HK-2 (cell line): ENCODE measurements around the gene MARS1.
"Not testable (repeated sequence)": the region's sequence is repeated elsewhere in the genome, so short reads cannot be mapped to it uniquely, and the experiment has no call there.

ENCODE experiments used
- DNase-seq: peaks from one replicate; pipeline ENCODE4 v3.0.0-alpha.2; 2018; ENCODE audit not compliant: unreplicated experiment

Gene MARS1

DNA sequence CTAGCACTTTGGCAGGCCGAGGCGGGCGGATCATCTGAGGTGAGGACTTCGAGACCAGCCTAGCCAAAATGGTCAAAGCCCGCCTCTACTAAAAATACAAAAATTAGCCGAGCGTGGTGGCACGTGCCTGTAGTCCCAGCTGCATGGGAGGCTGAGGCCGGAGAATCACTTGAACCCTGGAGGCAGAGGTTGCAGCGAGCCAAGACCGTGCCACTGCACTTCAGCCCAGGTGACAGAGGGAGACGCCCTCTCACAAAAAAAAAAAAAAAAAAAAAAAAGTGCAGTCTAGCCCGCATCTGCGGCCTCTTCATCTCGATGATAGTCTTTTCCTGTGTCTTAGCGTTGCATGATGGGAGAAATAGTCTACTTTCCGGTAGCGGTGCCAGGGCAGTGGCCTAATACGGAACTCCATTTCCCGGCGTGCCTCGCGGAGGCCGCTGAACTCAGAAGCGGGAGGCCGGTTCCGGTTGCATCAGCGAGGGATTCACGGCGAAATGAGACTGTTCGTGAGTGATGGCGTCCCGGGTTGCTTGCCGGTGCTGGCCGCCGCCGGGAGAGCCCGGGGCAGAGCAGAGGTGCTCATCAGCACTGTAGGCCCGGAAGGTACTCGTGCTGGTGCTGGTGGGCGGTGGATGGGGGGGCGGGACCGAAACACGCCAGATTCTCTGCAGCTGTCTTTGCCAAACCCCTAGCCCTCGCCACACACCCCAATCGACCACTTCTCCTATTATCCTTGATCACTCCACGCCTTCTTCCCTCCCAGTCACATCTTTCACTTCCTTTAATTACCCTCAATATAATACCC is at the start of gene MARS1:
MARS1 (plus strand) TSS at position 472 of the 805 bp plus-strand sequence; CDS start at position 495, 23 bp downstream.
- DNase-seq, result peak; percentile 91

DNA sequence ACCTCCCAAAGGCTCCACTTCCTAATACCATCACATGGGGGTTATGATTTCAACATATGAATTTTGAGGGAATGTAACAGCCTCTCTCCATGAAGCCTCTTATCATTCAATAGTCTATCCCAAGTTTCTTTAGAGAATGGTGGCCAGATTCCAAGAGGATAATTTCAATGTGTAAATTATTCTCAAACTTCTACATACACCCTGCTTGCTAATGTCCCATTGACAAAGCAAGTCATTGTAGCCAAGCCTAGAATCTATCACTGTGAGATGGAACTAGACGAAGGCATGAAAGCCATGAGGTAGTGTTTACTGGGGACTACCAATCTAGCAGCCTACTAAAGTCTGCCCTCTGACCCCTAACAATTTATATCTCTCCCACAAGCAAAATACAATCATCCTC is 49.5 kb upstream of the MARS1 start:
- DNase-seq, result no peak

DNA sequence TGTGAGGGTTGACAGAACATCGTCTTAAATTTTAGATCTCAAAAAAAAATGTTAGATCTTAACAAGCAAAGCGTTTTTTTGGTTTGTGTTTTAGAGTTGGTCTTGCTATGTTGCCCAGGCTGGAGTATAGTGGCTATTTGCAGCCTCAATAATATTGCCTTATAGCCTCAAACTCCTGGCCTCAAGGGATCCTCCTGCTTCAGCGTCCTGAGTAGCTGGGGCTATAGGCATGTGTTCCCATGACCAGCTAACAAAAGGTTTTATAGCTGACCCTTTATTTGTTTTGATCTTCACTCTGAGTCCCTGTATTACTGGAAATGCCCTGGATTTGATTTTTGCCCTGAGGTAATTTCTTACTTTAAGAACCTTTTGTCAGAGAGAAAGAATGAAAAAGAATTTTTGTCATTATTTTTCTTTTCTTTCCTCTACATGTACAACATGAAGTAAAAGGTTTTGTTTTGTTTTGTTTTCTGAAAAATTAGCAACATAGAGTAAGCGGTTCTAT is 48.1 kb upstream of the MARS1 start:
- no peak for DNase-seq

DNA sequence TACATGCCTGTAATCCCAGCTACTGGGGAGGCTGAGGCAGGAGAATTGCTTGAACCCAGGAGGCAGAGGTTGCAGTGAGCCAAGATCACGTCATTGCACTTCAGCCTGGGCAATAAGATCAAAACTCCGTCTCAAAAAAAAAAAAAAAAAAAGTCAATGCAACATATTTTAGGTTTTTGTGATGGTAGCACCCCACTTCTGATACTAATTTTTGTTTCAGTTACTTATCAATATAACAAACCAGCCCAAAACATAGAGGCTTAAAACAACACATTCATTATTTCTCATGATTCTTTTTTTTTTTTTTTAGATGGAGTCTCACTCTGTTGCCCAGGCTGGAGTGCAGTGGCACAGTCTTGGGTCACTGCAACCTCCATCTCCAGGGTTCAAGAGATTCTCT is 46.5 kb upstream of the MARS1 start:
- DNase-seq, result not testable (repeated sequence)

DNA sequence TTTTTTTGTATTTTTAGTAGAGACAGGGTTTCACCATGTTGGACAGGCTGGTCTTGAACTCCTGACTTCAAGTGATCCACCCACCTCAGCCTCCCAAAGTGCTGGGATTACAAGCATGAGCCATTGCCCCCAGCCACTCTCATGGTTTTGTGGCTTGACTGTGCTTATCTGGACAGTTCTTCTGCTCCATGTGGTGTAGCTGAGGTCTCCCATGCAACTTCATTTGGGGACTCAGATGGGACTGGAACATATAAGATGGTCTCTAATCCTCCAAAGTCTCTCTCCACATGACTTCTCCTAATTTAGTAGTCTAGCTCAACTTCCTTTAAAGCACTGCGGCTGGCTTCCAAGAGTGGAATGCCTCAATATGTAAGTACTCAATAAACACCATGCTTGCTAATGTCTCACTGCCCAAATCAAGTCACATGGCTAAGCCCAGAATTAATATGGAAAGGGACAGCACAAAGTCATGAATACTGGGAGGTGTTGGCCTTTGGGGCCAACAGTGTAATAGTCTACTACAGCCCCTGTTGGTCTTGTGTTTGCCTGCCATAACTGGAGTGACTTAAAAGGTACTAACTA is 45.9 kb upstream of the MARS1 start:
- no peak for DNase-seq

DNA sequence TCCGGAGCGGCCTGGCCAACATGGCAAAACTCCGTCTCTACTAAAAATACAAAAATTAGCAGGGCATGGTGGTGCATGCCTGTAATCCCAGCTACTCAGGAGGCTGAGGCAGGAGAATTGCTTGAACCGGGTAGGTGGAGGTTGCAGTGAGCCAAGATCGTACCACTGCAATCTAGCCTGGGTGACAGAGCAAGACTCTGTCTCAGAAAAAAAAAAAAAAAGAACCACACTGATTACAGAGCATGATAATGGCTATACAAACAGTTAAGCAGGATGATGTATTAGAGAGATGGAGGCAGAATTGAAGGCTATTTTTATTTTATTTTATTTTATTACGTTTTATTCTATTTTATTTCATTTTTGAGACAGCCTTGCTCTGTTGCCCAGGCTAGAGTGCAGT is 43.5 kb upstream of the MARS1 start:
- not testable (repeated sequence) for DNase-seq

DNA sequence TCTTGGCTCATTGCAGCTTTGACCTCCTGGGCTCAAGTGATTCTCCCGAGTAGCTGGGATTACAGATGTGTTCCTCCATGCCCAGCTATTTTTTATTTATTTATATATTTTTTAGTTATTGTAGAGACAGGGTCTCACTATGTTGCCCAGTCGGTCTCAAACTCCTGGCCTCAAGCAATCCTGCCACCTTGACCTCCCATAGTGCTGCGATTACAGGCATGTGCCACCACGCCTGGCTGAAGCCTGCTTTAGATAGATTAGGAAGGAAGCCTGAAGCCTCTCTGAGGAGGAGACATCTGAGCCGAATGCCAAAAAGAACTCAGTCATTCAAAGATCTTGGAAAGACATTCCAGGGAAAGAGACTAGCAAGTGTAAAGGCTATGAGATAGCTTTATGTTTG is 43.1 kb upstream of the MARS1 start:
- no peak for DNase-seq

DNA sequence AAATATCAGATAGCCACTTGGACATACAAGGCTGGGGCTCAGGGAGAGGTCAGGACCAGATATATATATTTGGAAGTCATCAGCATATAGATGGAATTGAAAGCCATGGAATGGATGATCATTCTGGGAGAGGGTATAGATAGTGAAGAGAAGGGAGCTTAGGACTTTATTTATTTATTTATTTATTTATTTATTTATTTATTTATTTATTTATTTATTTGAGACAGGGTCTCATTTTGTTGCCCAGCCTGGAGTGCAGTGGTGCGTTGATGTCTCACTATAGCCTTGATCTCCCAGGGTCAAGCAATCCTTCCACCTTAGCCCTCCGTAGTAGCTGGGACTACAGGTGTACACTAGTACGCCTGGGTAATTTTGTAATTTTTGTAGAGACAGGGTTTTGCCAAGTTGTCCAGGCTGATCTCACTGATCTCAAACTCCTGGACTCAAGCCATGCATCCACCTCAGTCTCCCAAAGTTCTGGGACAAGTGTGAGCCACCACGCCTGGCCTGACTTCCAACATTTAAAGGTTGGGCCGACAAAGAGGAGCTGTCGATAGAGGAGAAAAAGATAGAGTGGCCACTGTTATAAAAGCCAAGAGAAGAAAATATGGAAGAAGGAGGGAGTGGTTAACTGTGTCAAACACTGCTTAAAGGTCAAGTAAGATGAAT is 41.4 kb upstream of the MARS1 start:
- DNase-seq, result no peak

DNA sequence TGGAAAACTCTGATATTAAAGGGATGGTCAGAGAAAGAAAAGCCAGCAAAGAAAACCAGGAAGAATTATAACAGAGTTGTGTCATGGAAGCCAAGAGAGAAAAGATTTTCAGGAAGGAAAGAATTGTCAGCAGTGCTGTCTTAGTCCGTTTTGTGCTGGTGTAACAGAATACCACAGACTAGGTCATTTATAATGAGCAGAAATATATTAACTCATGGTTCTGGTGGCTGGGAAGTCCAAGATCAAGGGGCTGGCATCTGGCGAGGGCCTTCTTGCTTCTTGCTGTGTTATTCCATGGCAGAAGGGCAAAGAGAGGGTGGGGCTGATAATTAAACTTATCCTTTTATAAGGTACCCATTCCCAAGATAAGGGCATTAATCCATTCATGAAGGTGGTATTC is 39.2 kb upstream of the MARS1 start:
- no peak for DNase-seq

DNA sequence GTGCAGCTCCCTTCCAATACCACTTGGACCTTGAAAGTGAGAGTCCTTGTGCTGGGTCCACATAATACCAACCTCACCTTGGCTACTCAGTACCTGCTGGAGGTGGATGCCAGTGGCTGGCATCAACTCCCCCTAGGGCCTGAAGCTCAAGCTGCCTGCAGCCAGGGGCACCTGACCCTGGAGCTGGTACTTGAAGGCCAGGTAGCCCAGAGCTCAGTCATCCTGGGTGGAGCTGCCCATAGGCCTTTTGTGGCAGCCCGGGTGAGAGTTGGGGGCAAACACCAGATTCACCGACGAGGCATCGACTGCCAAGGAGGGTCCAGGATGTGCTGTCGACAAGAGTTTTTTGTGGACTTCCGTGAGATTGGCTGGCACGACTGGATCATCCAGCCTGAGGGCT is 38.5 kb upstream of the MARS1 start:
- no peak for DNase-seq

DNA sequence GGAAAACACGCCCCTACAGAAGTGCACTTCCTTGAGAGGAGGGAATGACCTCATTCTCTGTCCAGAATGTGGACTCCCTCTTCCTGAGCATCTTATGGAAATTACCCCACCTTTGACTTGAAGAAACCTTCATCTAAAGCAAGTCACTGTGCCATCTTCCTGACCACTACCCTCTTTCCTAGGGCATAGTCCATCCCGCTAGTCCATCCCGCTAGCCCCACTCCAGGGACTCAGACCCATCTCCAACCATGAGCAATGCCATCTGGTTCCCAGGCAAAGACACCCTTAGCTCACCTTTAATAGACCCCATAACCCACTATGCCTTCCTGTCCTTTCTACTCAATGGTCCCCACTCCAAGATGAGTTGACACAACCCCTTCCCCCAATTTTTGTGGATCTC is 37.8 kb upstream of the MARS1 start:
- no peak for DNase-seq

DNA sequence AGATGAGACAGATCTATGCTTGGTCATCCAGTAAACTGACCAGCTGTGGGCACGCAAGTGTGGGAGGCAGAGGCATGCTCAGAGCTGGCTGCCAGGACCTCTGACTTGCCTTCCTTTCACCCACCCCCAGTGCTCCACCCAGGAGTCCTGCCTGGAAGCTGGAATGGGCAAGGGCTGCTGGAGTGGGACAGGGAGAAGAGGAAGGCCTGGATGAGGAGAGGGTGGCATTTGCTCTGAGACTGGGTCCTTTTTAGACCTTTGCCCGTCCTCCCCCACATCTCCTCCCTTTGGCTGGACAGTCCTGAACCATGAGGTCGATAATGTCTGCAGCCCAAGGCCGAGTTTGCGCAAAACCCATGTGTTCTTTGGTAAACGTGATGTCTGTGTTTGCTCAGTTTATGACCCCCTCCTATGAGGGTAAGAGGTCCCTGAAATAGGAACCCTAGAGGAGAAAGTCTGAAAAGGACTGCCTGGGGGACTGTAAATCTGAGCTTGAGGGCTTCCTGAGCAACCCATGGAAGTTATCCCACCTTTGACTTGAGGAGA is 36.6 kb upstream of the MARS1 start:
- no peak for DNase-seq

DNA sequence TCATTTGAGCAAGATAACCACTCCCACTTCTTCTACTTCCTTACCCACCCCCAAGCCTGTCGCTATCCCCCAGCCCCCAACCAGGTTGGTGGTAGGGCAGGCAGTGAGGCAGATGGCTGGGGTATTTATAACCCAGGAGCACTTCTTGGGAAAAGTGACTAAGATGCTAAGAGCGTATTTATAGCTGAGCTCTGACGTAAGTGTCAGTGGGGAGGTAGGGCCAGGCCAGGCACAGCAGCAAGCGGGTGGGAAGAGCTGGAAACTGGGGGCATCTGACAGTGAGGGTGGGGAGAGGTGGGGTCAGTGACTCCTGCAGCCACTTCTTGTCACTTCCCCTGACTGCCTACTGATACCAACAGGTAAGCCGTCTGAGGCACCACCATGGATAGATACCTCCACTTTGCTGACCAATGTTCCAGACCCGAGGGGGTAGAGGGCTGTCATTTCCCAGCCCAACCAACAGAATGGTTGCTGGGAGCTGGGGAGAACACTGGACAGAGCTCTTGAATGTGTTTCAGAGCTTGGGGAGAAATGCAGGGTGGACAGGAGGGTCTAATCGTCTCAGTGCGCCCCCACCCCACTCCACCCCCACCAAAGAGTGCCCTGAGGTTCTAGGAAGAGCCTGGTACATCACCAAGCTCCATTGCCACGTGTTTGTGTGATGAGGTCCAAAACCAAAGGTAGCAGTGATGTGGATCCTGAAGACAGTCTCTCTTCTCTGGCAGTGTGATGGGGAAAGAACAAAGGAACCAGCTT is 35.5 kb upstream of the MARS1 start:
- DNase-seq, result peak; percentile 55

DNA sequence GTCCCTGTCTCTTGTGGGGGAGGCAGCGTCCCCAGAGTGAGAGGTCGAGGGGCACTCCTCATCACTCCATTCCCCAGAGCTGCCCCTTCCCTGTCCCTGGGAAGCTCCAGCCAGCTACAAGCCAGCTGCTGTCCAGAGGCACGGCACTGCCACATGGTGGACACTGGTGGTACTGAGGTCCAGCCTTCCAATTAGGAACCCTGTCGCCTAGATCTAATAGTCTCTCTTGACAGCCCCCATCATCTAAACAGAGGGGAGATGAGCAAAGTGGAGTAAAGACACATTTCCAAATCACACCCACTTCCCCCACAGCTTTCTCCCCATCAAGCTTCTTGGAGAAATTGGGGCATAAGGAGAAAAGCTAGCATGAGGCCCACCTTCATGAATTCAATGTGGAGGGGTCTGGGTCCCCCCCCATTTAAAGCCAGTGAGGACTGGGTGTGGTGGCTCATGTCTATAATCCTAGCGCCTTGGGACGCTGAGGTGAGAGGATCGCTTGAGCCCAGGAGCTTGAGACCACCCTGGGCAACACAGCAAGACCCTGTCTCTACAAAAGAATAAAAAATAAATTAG is 34.8 kb upstream of the MARS1 start:
- peak; percentile 76 for DNase-seq

DNA sequence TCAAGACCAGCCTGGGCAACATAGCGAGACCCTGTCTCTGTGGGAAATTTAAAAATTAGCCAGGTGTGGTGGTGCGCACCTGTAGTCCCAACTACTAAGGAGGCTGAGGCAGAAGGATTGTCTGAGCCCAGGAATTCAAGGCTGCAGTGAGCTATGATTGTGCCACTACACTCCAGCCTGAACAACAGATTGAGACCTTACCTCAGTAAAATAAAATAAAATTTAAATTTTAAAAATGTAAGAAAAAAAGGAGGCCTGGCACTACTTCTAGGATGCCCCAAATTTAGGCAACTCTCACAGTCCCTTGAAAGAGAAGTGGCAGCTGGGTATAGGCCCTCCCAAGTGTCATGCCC is 33.7 kb upstream of the MARS1 start:
- no peak for DNase-seq

DNA sequence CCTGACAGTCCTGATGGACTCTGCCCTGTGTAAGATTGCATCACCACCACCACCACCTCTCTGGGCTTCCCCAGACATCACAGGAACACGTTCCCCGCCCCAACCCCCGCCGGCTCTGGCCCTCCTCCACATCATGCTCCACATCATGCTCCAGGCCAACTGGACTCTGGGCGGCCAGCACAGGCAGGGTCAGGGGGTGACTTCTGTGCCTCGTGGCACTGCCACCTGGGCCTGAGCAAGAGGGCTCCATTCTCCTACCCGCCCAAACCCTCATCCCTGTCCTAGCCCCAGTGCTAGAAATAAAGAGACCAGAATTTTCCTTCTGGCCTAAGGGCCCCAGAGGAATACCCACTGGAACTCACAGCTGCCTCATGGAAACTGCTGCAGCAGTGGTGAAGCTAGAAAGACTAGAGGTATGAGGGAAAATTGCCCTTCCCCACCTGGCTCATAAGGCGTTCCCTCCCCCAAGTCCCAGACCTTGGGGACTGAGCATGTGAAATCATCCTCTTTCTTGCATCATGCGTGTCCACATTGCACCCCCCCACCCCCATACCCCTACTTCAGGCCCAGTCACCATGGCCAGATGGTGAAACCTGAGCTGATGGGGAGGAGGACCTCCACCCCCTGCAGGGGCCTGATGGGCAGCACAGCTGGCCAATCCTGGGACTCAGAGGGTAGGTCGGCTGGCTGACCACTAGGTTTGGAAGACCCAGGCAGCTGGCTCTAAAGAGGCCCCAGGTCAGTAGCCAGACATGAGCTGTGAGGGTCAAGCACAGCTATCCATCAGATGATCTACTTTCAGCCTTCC is 33.1 kb upstream of the MARS1 start, which contains the start of gene INHBE:
INHBE (plus strand) TSS at position 742 of the 808 bp plus-strand sequence. CDS start 230 bp downstream, outside the sequence.
- DNase-seq, result peak; percentile 85

DNA sequence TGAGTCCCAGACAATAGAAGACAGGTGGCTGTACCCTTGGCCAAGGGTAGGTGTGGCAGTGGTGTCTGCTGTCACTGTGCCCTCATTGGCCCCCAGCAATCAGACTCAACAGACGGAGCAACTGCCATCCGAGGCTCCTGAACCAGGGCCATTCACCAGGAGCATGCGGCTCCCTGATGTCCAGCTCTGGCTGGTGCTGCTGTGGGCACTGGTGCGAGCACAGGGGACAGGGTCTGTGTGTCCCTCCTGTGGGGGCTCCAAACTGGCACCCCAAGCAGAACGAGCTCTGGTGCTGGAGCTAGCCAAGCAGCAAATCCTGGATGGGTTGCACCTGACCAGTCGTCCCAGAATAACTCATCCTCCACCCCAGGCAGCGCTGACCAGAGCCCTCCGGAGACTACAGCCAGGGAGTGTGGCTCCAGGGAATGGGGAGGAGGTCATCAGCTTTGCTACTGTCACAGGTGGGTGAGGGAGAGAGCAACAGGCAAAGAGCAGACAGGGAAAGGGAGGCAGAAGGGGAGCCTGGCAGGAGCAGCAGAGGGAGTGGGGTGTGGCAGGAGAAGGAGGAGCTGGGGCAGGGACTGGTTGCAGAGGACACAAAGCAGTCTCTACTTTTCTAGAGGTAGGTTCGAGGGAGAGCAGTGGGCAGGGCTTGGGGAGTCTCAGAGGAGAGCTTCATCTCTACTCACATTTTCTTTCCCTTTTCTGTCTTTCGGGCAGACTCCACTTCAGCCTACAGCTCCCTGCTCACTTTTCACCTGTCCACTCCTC is 32.3 kb upstream of the MARS1 start:
- no peak for DNase-seq

DNA sequence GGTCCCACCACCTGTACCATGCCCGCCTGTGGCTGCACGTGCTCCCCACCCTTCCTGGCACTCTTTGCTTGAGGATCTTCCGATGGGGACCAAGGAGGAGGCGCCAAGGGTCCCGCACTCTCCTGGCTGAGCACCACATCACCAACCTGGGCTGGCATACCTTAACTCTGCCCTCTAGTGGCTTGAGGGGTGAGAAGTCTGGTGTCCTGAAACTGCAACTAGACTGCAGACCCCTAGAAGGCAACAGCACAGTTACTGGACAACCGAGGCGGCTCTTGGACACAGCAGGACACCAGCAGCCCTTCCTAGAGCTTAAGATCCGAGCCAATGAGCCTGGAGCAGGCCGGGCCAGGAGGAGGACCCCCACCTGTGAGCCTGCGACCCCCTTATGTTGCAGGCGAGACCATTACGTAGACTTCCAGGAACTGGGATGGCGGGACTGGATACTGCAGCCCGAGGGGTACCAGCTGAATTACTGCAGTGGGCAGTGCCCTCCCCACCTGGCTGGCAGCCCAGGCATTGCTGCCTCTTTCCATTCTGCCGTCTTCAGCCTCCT is 31.6 kb upstream of the MARS1 start:
- DNase-seq, result peak; percentile 48

DNA sequence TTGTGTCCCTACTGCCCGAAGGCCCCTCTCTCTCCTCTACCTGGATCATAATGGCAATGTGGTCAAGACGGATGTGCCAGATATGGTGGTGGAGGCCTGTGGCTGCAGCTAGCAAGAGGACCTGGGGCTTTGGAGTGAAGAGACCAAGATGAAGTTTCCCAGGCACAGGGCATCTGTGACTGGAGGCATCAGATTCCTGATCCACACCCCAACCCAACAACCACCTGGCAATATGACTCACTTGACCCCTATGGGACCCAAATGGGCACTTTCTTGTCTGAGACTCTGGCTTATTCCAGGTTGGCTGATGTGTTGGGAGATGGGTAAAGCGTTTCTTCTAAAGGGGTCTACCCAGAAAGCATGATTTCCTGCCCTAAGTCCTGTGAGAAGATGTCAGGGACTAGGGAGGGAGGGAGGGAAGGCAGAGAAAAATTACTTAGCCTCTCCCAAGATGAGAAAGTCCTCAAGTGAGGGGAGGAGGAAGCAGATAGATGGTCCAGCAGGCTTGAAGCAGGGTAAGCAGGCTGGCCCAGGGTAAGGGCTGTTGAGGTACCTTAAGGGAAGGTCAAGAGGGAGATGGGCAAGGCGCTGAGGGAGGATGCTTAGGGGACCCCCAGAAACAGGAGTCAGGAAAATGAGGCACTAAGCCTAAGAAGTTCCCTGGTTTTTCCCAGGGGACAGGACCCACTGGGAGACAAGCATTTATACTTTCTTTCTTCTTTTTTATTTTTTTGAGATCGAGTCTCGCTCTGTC is 31.0 kb upstream of the MARS1 start:
- no peak for DNase-seq
